Astrocyte (in vitro differentiated cells and primary cell): ENCODE data around the gene TAOK2. TPM values are rescaled to one million over a fixed set of nuclear protein-coding genes. Genes with fewer than 3 reads are reported as not detected.

Experiments
- DNase-seq: peaks from one replicate; pipeline ENCODE4 v3.0.0-alpha.2; 2010; ENCODE audit warnings: low read depth
- FAIRE-seq: peaks from 2 replicates; lab custom pipeline; 2011; peaks lifted over from hg19 to GRCh38; lab: Jason Lieb, UNC
- H2AFZ ChIP-seq: 2 replicates; pipeline ENCODE4 v1.6.0; 2012; ENCODE audit warnings: low read depth, low read length, inconsistent platforms
- H3K27ac ChIP-seq: 2 replicates; pipeline ENCODE4 v1.5.1; 2011; ENCODE audit warnings: low read depth, low read length, inconsistent platforms
- H3K27me3 ChIP-seq: 2 replicates; pipeline ENCODE4 v1.6.0; 2011; ENCODE audit warnings: low read length, inconsistent platforms; ENCODE audit not compliant: insufficient read depth
- H3K36me3 ChIP-seq: 2 replicates; pipeline ENCODE4 v1.5.1; 2011; ENCODE audit warnings: low read length, inconsistent platforms; ENCODE audit not compliant: insufficient read depth
- H3K4me1 ChIP-seq: 2 replicates; pipeline ENCODE4 v1.5.1; 2011; ENCODE audit warnings: low read length, inconsistent platforms; ENCODE audit not compliant: insufficient read depth
- H3K4me2 ChIP-seq: 2 replicates; pipeline ENCODE4 v1.6.0; 2012; ENCODE audit warnings: low read length, inconsistent platforms
- H3K4me3 ChIP-seq: 2 replicates; pipeline ENCODE4 v1.5.1; 2011; ENCODE audit warnings: low read depth, mild to moderate bottlenecking, low read length, inconsistent platforms; ENCODE audit not compliant: insufficient read depth
- H3K79me2 ChIP-seq: 2 replicates; pipeline ENCODE4 v1.6.0; 2012; ENCODE audit warnings: mild to moderate bottlenecking, low read length, inconsistent platforms; ENCODE audit not compliant: insufficient read depth
- H3K9ac ChIP-seq: 2 replicates; pipeline ENCODE4 v1.6.0; 2012; ENCODE audit warnings: mild to moderate bottlenecking, low read length, inconsistent platforms
- H3K9me3 ChIP-seq: 2 replicates; pipeline ENCODE4 v1.5.1; 2012; ENCODE audit warnings: low read depth, mild to moderate bottlenecking, low read length, inconsistent platforms; ENCODE audit not compliant: insufficient read depth
- H4K20me1 ChIP-seq: 2 replicates; pipeline ENCODE4 v1.6.0; 2012; ENCODE audit warnings: low read length, inconsistent platforms; ENCODE audit not compliant: insufficient read depth
- H3K27ac Mint-ChIP-seq: one replicate; pipeline ENCODE4 v1.8.0; 2021; ENCODE audit warnings: mild to moderate bottlenecking, mixed read lengths; ENCODE audit not compliant: unreplicated experiment
- H3K27me3 Mint-ChIP-seq: one replicate; pipeline ENCODE4 v1.8.0; 2021; ENCODE audit warnings: low read depth, mixed read lengths; ENCODE audit not compliant: unreplicated experiment
- H3K36me3 Mint-ChIP-seq: one replicate; pipeline ENCODE4 v1.8.0; 2021; ENCODE audit warnings: low read depth, mixed read lengths; ENCODE audit not compliant: unreplicated experiment
- H3K4me1 Mint-ChIP-seq: one replicate; pipeline ENCODE4 v1.8.0; 2021; ENCODE audit warnings: low read depth, mixed read lengths; ENCODE audit not compliant: unreplicated experiment
- H3K4me3 Mint-ChIP-seq: one replicate; pipeline ENCODE4 v1.8.0; 2021; ENCODE audit warnings: mild to moderate bottlenecking, moderate library complexity, mixed read lengths; ENCODE audit not compliant: unreplicated experiment
- H3K9me3 Mint-ChIP-seq: one replicate; pipeline ENCODE4 v1.8.0; 2021; ENCODE audit warnings: mild to moderate bottlenecking, mixed read lengths; ENCODE audit not compliant: unreplicated experiment
- CTCF ChIP-seq: IDR thresholded peaks from 2 replicates; pipeline ENCODE4 v1.5.1; 2011; ENCODE audit warnings: low read depth, mild to moderate bottlenecking, inconsistent platforms, low read length, moderate library complexity; ENCODE audit not compliant: insufficient read depth
- EZH2 ChIP-seq: IDR thresholded peaks from 2 replicates; pipeline ENCODE4 v1.6.1; 2012; ENCODE audit warnings: mild to moderate bottlenecking, low read length, inconsistent platforms; ENCODE audit not compliant: insufficient read depth
- total RNA-seq: library from RNA; stranded (reverse); gene quantifications from 2 replicates; pipeline ENCODE4 v1.2.1, GENCODE V29; 2021

TAOK2 gene
- total RNA-seq, 1 donor from 2014 or later = 55.9 TPM

- no peak overlapping the region for H2AFZ ChIP-seq
- DNase-seq = no peak
- peak overlapping the region; percentile 92 for H3K9ac ChIP-seq
- Mint-ChIP-seq H3K27me3 (no peaks in the 10 kb centered on the region), H3K9me3 (peaks cover 3% of the 10 kb centered on the region), H3K27ac (peak overlapping the region; percentile 69), H3K4me1 (peaks cover 17% of the 10 kb centered on the region), H3K36me3 (peaks cover 35% of the 10 kb centered on the region), H3K4me3 (peak overlapping the region; percentile 88)
- peaks cover 25% of the 10 kb centered on the region for H3K36me3 ChIP-seq
- H3K4me2 ChIP-seq = peak overlapping the region; percentile 95
- FAIRE-seq = no peak
- no peak overlapping the region for H3K27ac ChIP-seq
- peak overlapping the region; percentile 82 for H3K4me3 ChIP-seq
- H3K79me2 ChIP-seq = peaks cover 54% of the 10 kb centered on the region
- peaks cover 57% of the 10 kb centered on the region for H4K20me1 ChIP-seq
- H3K4me1 ChIP-seq = peaks cover 23% of the 10 kb centered on the region
- no peak for TF ChIP-seq EZH2
- no peak for TF ChIP-seq CTCF
- H3K9me3 ChIP-seq = peaks cover 3% of the 10 kb centered on the region
- H3K27me3 ChIP-seq = no peaks in the 10 kb centered on the region
Measured at GRCh38 chr16:29975134-29975538, 1.5 kb downstream of the TAOK2 start.

GRCh38 chr16:29975811-29976511 lies 2.3 kb downstream of the TAOK2 start:
- Histone ChIP-seq H3K4me3 (peak overlapping the region; percentile 82), H3K36me3 (peaks cover 33% of the 10 kb centered on the region), H2AFZ (no peak overlapping the region), H3K9ac (peak overlapping the region; percentile 92), H3K9me3 (peaks cover 3% of the 10 kb centered on the region), H3K79me2 (peaks cover 57% of the 10 kb centered on the region), H3K4me1 (peaks cover 23% of the 10 kb centered on the region), H3K4me2 (peak overlapping the region; percentile 95), H3K27me3 (no peaks in the 10 kb centered on the region), H4K20me1 (peaks cover 61% of the 10 kb centered on the region), H3K27ac (no peak overlapping the region)
- no peak for FAIRE-seq
- Mint-ChIP-seq H3K27ac (peak overlapping the region; percentile 27), H3K36me3 (peaks cover 37% of the 10 kb centered on the region), H3K4me3 (peak overlapping the region; percentile 88), H3K4me1 (peaks cover 17% of the 10 kb centered on the region), H3K9me3 (peaks cover 3% of the 10 kb centered on the region), H3K27me3 (no peaks in the 10 kb centered on the region)
- DNase-seq = no peak
- TF ChIP-seq CTCF (no peak), EZH2 (no peak)
